ENCODE data around the gene MYL7.

Gene MYL7

GRCh38 chr7:44141221-44141850, at the start of gene MYL7:
TSS of gene MYL7 (minus strand) at chr7:44141332. CDS start at chr7:44141305, 27 bp downstream.
- Histone ChIP-seq H3K9me3 (ENCODE audit: control insufficient read depth, low read length) (no peaks in the 10 kb centered on the region), H3K79me2 (no peaks in the 10 kb centered on the region), H3K4me2 (ENCODE audit: low read length) (no peak within 1 kb of the TSS), H3K9ac (no peak within 1 kb of the TSS), H3K27ac (no peak within 1 kb of the TSS), H3K4me1 (no peaks in the 10 kb centered on the region), H3K27me3 (ENCODE audit: control insufficient read depth, insufficient read depth, low read length) (no peaks in the 10 kb centered on the region), H3K4me3 (ENCODE audit: low read depth, low read length) (no peak within 1 kb of the TSS), H2AFZ (no peak within 1 kb of the TSS), H3K36me3 (ENCODE audit: control insufficient read depth, insufficient read depth, low read length) (no peaks in the 10 kb centered on the region)
- TF ChIP-seq CTCF (IDR thresholded peaks at IDR 0.05) = no peak

GRCh38 chr7:44189993-44190872, 49.1 kb upstream of the MYL7 start:
- Histone ChIP-seq H3K9ac (peak overlapping the region; percentile 19), H3K27me3 (ENCODE audit: control insufficient read depth, insufficient read depth, low read length) (no peaks in the 10 kb centered on the region), H3K4me1 (peaks cover 30% of the 10 kb centered on the region), H3K4me2 (ENCODE audit: low read length) (no peak overlapping the region), H2AFZ (peak overlapping the region; percentile 97), H3K79me2 (no peaks in the 10 kb centered on the region), H3K36me3 (ENCODE audit: control insufficient read depth, insufficient read depth, low read length) (no peaks in the 10 kb centered on the region), H3K4me3 (ENCODE audit: low read depth, low read length) (no peak overlapping the region), H3K9me3 (ENCODE audit: control insufficient read depth, low read length) (no peaks in the 10 kb centered on the region), H3K27ac (peak overlapping the region; percentile 56)
- TF ChIP-seq CTCF (IDR thresholded peaks at IDR 0.05) = no peak

- Histone ChIP-seq H3K79me2 (no peaks in the 10 kb centered on the region), H3K4me3 (ENCODE audit: low read depth, low read length) (no peak within 1 kb of the TSS), H2AFZ (peak within 1 kb of the TSS; percentile 97), H3K36me3 (ENCODE audit: control insufficient read depth, insufficient read depth, low read length) (no peaks in the 10 kb centered on the region), H3K27me3 (ENCODE audit: control insufficient read depth, insufficient read depth, low read length) (no peaks in the 10 kb centered on the region), H3K9me3 (ENCODE audit: control insufficient read depth, low read length) (no peaks in the 10 kb centered on the region), H3K4me2 (ENCODE audit: low read length) (no peak within 1 kb of the TSS), H3K9ac (peak within 1 kb of the TSS; percentile 19), H3K4me1 (peaks cover 30% of the 10 kb centered on the region), H3K27ac (peak within 1 kb of the TSS; percentile 56)
- no peak for TF ChIP-seq CTCF (IDR thresholded peaks at IDR 0.05)
Measured at GRCh38 chr7:44189286-44189992, 48.3 kb upstream of the MYL7 start, which contains the start of gene GCK. TSS of gene GCK (minus strand) at chr7:44189439. CDS start at chr7:44188953, 486 bp downstream.

- TF ChIP-seq CTCF (IDR thresholded peaks at IDR 0.05) = no peak
- Histone ChIP-seq H3K9ac (no peak overlapping the region), H3K27ac (peak overlapping the region; percentile 32)
Measured at GRCh38 chr7:44188480-44189225, 47.5 kb upstream of the MYL7 start.

More at GRCh38 chr7:44188480-44189225, 47.5 kb upstream of the MYL7 start:
- peaks cover 30% of the 10 kb centered on the region for H3K4me1 ChIP-seq
- no peaks in the 10 kb centered on the region for H3K79me2 ChIP-seq
- H3K36me3 ChIP-seq (ENCODE audit: control insufficient read depth, insufficient read depth, low read length) = no peaks in the 10 kb centered on the region
- no peak overlapping the region for H3K4me2 ChIP-seq (ENCODE audit: low read length)
- H3K9me3 ChIP-seq (ENCODE audit: control insufficient read depth, low read length) = no peaks in the 10 kb centered on the region
- no peak overlapping the region for H3K4me3 ChIP-seq (ENCODE audit: low read depth, low read length)
- H3K27me3 ChIP-seq (ENCODE audit: control insufficient read depth, insufficient read depth, low read length) = no peaks in the 10 kb centered on the region
- peak overlapping the region; percentile 97 for H2AFZ ChIP-seq

All from parathyroid adenoma (tissue), 2 donors.